PC-3 (cell line): ENCODE measurements around the gene TEX52.

Source experiments
- CTCF ChIP-seq: fragments of 300-600 bp; sonication (generic); conservative IDR thresholded peaks from 2 replicates; pipeline ENCODE4 v1.5.1; 2017; ENCODE audit warnings: antibody characterized with exemption, low read depth, mild to moderate bottlenecking, low read length
- EZH2 ChIP-seq: fragments of 300-600 bp; sonication (generic); IDR thresholded peaks from one replicate; pipeline ENCODE4 v1.6.1; 2017; ENCODE audit warnings: antibody characterized with exemption, mild to moderate bottlenecking, low read length; ENCODE audit not compliant: unreplicated experiment
- EZH2phosphoT487 ChIP-seq: fragments of 300-600 bp; sonication (generic); IDR thresholded peaks from 2 replicates; pipeline ENCODE4 v1.6.1; 2018; ENCODE audit warnings: mild to moderate bottlenecking, antibody characterized with exemption, low read length, borderline replicate concordance

GRCh38 chr12:2890001-2890387 lies 33.2 kb upstream of the TEX52 start:
- TF ChIP-seq CTCF, result no peak
- TF ChIP-seq EZH2, result no peak
- no peak for TF ChIP-seq EZH2phosphoT487
